HEK293 (cell line): ENCODE data around the gene NMT2.

Experiments
- CTCF ChIA-PET: fragments of 350-600 bp; formaldehyde crosslinking; extraction: SDS; loops from one replicate; lab custom pipeline; 2021; ENCODE audit warnings: antibody characterized with exemption; lab: Yijun Ruan, JAX
- POLR2A ChIA-PET: fragments of 300-600 bp; formaldehyde crosslinking; extraction: SDS; loops from one replicate; lab custom pipeline; 2020; ENCODE audit warnings: antibody characterized with exemption, inconsistent platforms; lab: Yijun Ruan, JAX
- H3K27ac ChIP-seq: fragments of 200-500 bp; sonication (Bioruptor generic); 2 replicates; pipeline ENCODE4 v1.5.1; 2014; ENCODE audit warnings: low read depth, low read length, control low read depth, inconsistent platforms; ENCODE audit errors: extremely low read depth
- H3K36me3 ChIP-seq, 2 experiments: fragments of 200-500 bp in 1 of 2; sonication (Bioruptor generic) in 1 of 2; 1 replicate in 1 of 2; 2 replicates in 1 of 2; pipeline ENCODE4 v1.5.1; 2014 to 2017; ENCODE audit warnings: inconsistent platforms in 2 of 2, low read length in 2 of 2; ENCODE audit not compliant: control insufficient read depth in 2 of 2, insufficient read depth in 1 of 2
- H3K4me1 ChIP-seq: fragments of 200-500 bp; sonication (Bioruptor generic); 2 replicates; pipeline ENCODE4 v1.5.1; 2014; ENCODE audit warnings: mild to moderate bottlenecking, low read length, inconsistent platforms; ENCODE audit not compliant: control insufficient read depth, insufficient read depth
- H3K4me3 ChIP-seq: 2 replicates; pipeline ENCODE4 v1.5.1; 2011; ENCODE audit warnings: low read depth, mild to moderate bottlenecking, control low read depth, low read length, moderate library complexity
- H3K9me3 ChIP-seq: fragments of 200-500 bp; sonication (Bioruptor generic); 2 replicates; pipeline ENCODE4 v1.5.1; 2014; ENCODE audit warnings: low read depth, low read length, inconsistent platforms; ENCODE audit not compliant: control insufficient read depth, insufficient read depth
- KLF7 ChIP-seq: fragments of 450-650 bp; formaldehyde crosslinking; IDR thresholded peaks from 2 replicates; pipeline ENCODE4 v1.5.1; 2016; ENCODE audit warnings: missing biosample characterization, missing genetic modification characterization, borderline replicate concordance
- PRDM10 ChIP-seq: fragments of 450-650 bp; formaldehyde crosslinking; IDR thresholded peaks from 2 replicates; pipeline ENCODE4 v1.5.1; 2016; ENCODE audit warnings: missing biosample characterization, missing genetic modification characterization
- ZNF132 ChIP-seq: fragments of 450-650 bp; formaldehyde crosslinking; IDR thresholded peaks from 2 replicates; pipeline ENCODE4 v1.5.1; 2017; ENCODE audit warnings: missing biosample characterization, missing genetic modification characterization, borderline replicate concordance
- ZNF138 ChIP-seq: fragments of 450-650 bp; formaldehyde crosslinking; IDR thresholded peaks from 2 replicates; pipeline ENCODE4 v1.5.1; 2016; ENCODE audit warnings: missing biosample characterization, missing genetic modification characterization, borderline replicate concordance
- ZNF148 ChIP-seq: fragments of 450-650 bp; formaldehyde crosslinking; IDR thresholded peaks from 2 replicates; pipeline ENCODE4 v1.5.0; 2017; ENCODE audit warnings: missing biosample characterization, missing genetic modification characterization, borderline replicate concordance
- ZNF202 ChIP-seq: fragments of 450-650 bp; formaldehyde crosslinking; IDR thresholded peaks from 2 replicates; pipeline ENCODE4 v1.5.1; 2016; ENCODE audit warnings: missing biosample characterization, missing genetic modification characterization, borderline replicate concordance
- ZNF266 ChIP-seq: fragments of 450-650 bp; formaldehyde crosslinking; IDR thresholded peaks from 2 replicates; pipeline ENCODE4 v1.5.1; 2016; ENCODE audit warnings: missing biosample characterization, missing genetic modification characterization, low read depth
- ZNF302 ChIP-seq: fragments of 450-650 bp; formaldehyde crosslinking; IDR thresholded peaks from 2 replicates; pipeline ENCODE4 v1.5.1; 2016; ENCODE audit warnings: missing biosample characterization, missing genetic modification characterization, low read depth
- ZNF341 ChIP-seq: fragments of 450-650 bp; formaldehyde crosslinking; IDR thresholded peaks from 2 replicates; pipeline ENCODE4; 2016; ENCODE audit warnings: low read depth, missing biosample characterization, missing genetic modification characterization
- ZNF416 ChIP-seq: fragments of 450-650 bp; formaldehyde crosslinking; IDR thresholded peaks from 2 replicates; pipeline ENCODE4 v1.5.1; 2016; ENCODE audit warnings: missing biosample characterization, missing genetic modification characterization
- ZNF426 ChIP-seq: fragments of 450-650 bp; formaldehyde crosslinking; IDR thresholded peaks from 2 replicates; pipeline ENCODE4 v1.5.1; 2017; ENCODE audit warnings: missing biosample characterization, missing genetic modification characterization, mild to moderate bottlenecking, inconsistent platforms, moderate library complexity
- ZNF549 ChIP-seq: fragments of 450-650 bp; IDR thresholded peaks from 2 replicates; pipeline ENCODE4 v1.5.1; 2018; ENCODE audit warnings: missing biosample characterization, missing genetic modification characterization, mild to moderate bottlenecking, inconsistent platforms, moderate library complexity
- ZNF561 ChIP-seq: fragments of 450-650 bp; IDR thresholded peaks from 2 replicates; pipeline ENCODE4 v1.5.1; 2018; ENCODE audit warnings: missing biosample characterization, missing genetic modification characterization, borderline replicate concordance
- ZNF629 ChIP-seq: fragments of 450-650 bp; formaldehyde crosslinking; IDR thresholded peaks from 2 replicates; pipeline ENCODE4 v1.5.1; 2017; ENCODE audit warnings: missing biosample characterization, missing genetic modification characterization
- ZNF837 ChIP-seq: fragments of 450-650 bp; formaldehyde crosslinking; IDR thresholded peaks from 2 replicates; pipeline ENCODE4 v1.5.1; 2016; ENCODE audit warnings: missing biosample characterization, missing genetic modification characterization

NMT2 gene

GRCh38 chr10:15137636-15138035 is 30.9 kb downstream of the NMT2 start:
- TF ChIP-seq ZNF341 (tag by site-specific recombination) = no peak
- TF ChIP-seq ZNF561 = no peak
- TF ChIP-seq ZNF549 = no peak
- no peak for TF ChIP-seq ZNF416 (tag by site-specific recombination)
- TF ChIP-seq ZNF837 (tag by site-specific recombination) = no peak
- no peak for TF ChIP-seq KLF7 (tag by site-specific recombination)
- TF ChIP-seq ZNF302 (tag by site-specific recombination) = no peak
- TF ChIP-seq ZNF132 (tag by site-specific recombination) = no peak
- TF ChIP-seq ZNF426 (tag by site-specific recombination) = no peak
- no peak for TF ChIP-seq PRDM10 (tag by site-specific recombination)
- no peak for TF ChIP-seq ZNF629 (tag by site-specific recombination)
- TF ChIP-seq ZNF138 (tag by site-specific recombination) = no peak
- TF ChIP-seq ZNF202 = no peak
- Histone ChIP-seq H3K9me3 (no peaks in the 10 kb centered on the region), H3K4me3 (no peak overlapping the region), H3K36me3 (peaks cover 16 to 52% of the 10 kb centered on the region in 2 experiments; a peak in 2 of 3 replicates), H3K27ac (no peak overlapping the region), H3K4me1 (peaks cover 8% of the 10 kb centered on the region; the same call in 1 of the 2 replicates)
- CTCF ChIA-PET = interaction anchor here (0.6 to 0.9 kb wide), 2 partner anchors 29 to 166 kb away, joined by 3 to 5 read pairs; no protein-coding TSS in a partner anchor
- POLR2A ChIA-PET = no interaction called here

- H3K4me1 ChIP-seq = peaks cover 7% of the 10 kb centered on the region; the same call in 1 of the 2 replicates
- CTCF ChIA-PET = interaction anchor here (0.6 to 0.9 kb wide), 2 partner anchors 29 to 165 kb away, joined by 3 to 5 read pairs; no protein-coding TSS in a partner anchor
Observed at GRCh38 chr10:15137036-15137359, 31.5 kb downstream of the NMT2 start.

More at GRCh38 chr10:15137036-15137359, 31.5 kb downstream of the NMT2 start:
- Histone ChIP-seq H3K27ac (no peak overlapping the region), H3K4me3 (no peak overlapping the region), H3K9me3 (no peaks in the 10 kb centered on the region), H3K36me3 (peaks cover 23 to 57% of the 10 kb centered on the region in 2 experiments)
- POLR2A ChIA-PET = no interaction called here
- no peak for TF ChIP-seq ZNF266
- no peak for TF ChIP-seq ZNF148 (tag by site-specific recombination)
